Measurements from ENCODE around the gene XNDC1N.
"Not testable (repeated sequence)": the region's sequence is repeated elsewhere in the genome, so short reads cannot be mapped to it uniquely, and the experiment has no call there.

DNA sequence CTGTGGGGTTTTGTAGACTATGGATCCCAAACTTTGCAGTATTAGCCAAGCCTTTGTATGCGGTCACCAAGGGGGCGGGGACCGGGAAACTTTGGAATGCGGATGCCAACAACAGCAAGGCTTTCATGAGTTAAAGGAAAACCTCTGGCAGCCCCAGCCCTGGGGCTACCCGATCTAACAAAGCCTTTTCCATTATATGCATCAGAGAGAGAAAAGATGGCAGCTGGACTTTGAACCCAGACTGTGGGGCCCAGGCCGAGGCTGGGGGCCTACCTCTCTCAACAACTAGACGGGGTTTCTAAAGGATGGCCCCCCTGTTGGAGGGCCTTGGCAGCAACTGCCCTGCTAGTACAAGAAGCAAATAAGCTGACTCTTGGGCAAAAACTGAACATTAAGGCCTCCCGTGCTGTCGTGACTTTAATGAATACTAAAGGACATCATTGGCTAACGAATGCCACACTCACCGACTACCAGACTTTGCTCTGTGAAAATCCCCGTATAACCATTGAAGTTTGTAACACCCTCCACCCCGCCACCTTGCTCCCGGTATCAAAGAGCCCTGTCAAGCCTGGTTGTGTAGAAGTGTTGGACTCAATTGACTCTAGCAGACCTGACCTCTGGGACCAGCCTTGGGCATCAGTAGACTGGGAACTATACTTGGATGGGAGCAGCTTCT lies 39.9 kb downstream of the XNDC1N start:
- TF ChIP-seq ELF4, TARDBP, SP1 (IDR thresholded peaks at IDR 0.05): not testable (repeated sequence)
